Astrocyte (in vitro differentiated cells and primary cell): ENCODE results near the gene ZNF586.

Experiments used
- CTCF ChIP-seq: IDR thresholded peaks from 2 replicates; pipeline ENCODE4 v1.5.1; 2011; ENCODE audit warnings: low read depth, mild to moderate bottlenecking, inconsistent platforms, low read length, moderate library complexity; ENCODE audit not compliant: insufficient read depth
- EZH2 ChIP-seq: IDR thresholded peaks from 2 replicates; pipeline ENCODE4 v1.6.1; 2012; ENCODE audit warnings: mild to moderate bottlenecking, low read length, inconsistent platforms; ENCODE audit not compliant: insufficient read depth

- TF ChIP-seq CTCF (no peak), EZH2 (no peak)
Observed at GRCh38 chr19:57813919-57814504, 44.5 kb downstream of the ZNF586 start.
